GM23338 (cell line): ENCODE data around the gene FAF2. TPM values are rescaled to one million over a fixed set of nuclear protein-coding genes. Genes with fewer than 3 reads are reported as not detected.
"Not testable (repeated sequence)": the region's sequence is repeated elsewhere in the genome, so short reads cannot be mapped to it uniquely, and the experiment has no call there.

ENCODE experiments used
- ATAC-seq: fragments of 200-7000 bp; cut with Tn5 transposase; 3 replicates; pipeline ENCODE4 v1.9.1; 2020
- DNase-seq: peaks from one replicate; pipeline ENCODE4 v3.0.0-alpha.2; 2015; ENCODE audit warnings: low spot score
- H2AFZ ChIP-seq: fragments of 200-600 bp; sonication (generic); 2 replicates; pipeline ENCODE4 v1.8.0; 2016; ENCODE audit warnings: antibody characterized with exemption, mild to moderate bottlenecking, moderate library complexity
- H3F3A ChIP-seq: fragments of 200-600 bp; sonication (generic); replicated peaks from 2 replicates; pipeline ENCODE4 v1.8.0; 2017; ENCODE audit warnings: antibody characterized with exemption, mixed run types, low read depth
- H3K27ac ChIP-seq: fragments of 200-600 bp; sonication (generic); 2 replicates; pipeline ENCODE4 v1.6.1; 2016; ENCODE audit warnings: low read depth
- H3K27me3 ChIP-seq: fragments of 200-600 bp; sonication (generic); 2 replicates; pipeline ENCODE4 v1.8.0; 2016; ENCODE audit warnings: mild to moderate bottlenecking, mixed run types, moderate library complexity; ENCODE audit not compliant: insufficient read depth
- H3K36me3 ChIP-seq: fragments of 200-600 bp; sonication (generic); 2 replicates; pipeline ENCODE4 v1.8.0; 2016; ENCODE audit warnings: mild to moderate bottlenecking; ENCODE audit not compliant: insufficient read depth
- H3K4me1 ChIP-seq: fragments of 200-600 bp; sonication (generic); 2 replicates; pipeline ENCODE4 v1.8.0; 2016; ENCODE audit warnings: mild to moderate bottlenecking, moderate library complexity; ENCODE audit not compliant: insufficient read depth
- H3K4me2 ChIP-seq: fragments of 200-600 bp; sonication (generic); 2 replicates; pipeline ENCODE4 v1.7.1; 2017; ENCODE audit warnings: mixed run types
- H3K4me3 ChIP-seq: fragments of 200-600 bp; sonication (generic); 2 replicates; pipeline ENCODE4 v1.6.1; 2016; ENCODE audit warnings: mixed run types
- H3K79me2 ChIP-seq: fragments of 200-600 bp; sonication (generic); replicated peaks from 2 replicates; pipeline ENCODE4 v1.8.0; 2017; ENCODE audit warnings: mild to moderate bottlenecking; ENCODE audit not compliant: insufficient read depth
- H3K9me2 ChIP-seq: fragments of 200-600 bp; sonication (generic); 2 replicates; pipeline ENCODE4 v1.8.0; 2017; ENCODE audit not compliant: insufficient read depth
- H4K20me1 ChIP-seq: fragments of 200-600 bp; sonication (generic); replicated peaks from 2 replicates; pipeline ENCODE4 v1.8.0; 2017; ENCODE audit warnings: mild to moderate bottlenecking; ENCODE audit not compliant: insufficient read depth
- H3K27ac Mint-ChIP-seq: 2 replicates; pipeline ENCODE4 v1.8.0; 2020; ENCODE audit warnings: inconsistent platforms, mild to moderate bottlenecking, moderate library complexity, mixed read lengths
- H3K27me3 Mint-ChIP-seq: 3 replicates; pipeline ENCODE4 v1.8.0; 2022; ENCODE audit warnings: low read depth, mild to moderate bottlenecking, moderate library complexity, mixed read lengths, inconsistent platforms; ENCODE audit not compliant: insufficient read depth, poor library complexity
- H3K36me3 Mint-ChIP-seq: 3 replicates; pipeline ENCODE4 v1.8.0; 2021; ENCODE audit warnings: low read depth, mild to moderate bottlenecking, inconsistent platforms, moderate library complexity, mixed read lengths
- H3K4me1 Mint-ChIP-seq: 3 replicates; pipeline ENCODE4 v1.8.0; 2020; ENCODE audit warnings: mild to moderate bottlenecking, inconsistent platforms, mixed read lengths
- H3K4me3 Mint-ChIP-seq: 3 replicates; pipeline ENCODE4 v1.8.0; 2021; ENCODE audit warnings: moderate library complexity, mild to moderate bottlenecking, inconsistent platforms, mixed read lengths
- H3K9me3 Mint-ChIP-seq: 3 replicates; pipeline ENCODE4 v1.8.0; 2020; ENCODE audit warnings: moderate library complexity, mild to moderate bottlenecking, inconsistent platforms, mixed read lengths
- CREB1 ChIP-seq: fragments of 250-450 bp; sonication (Bioruptor Pico); IDR thresholded peaks from 2 replicates; pipeline ENCODE4 v1.5.0; 2020; ENCODE audit warnings: low read depth, mild to moderate bottlenecking, moderate library complexity
- ZNF462 ChIP-seq: fragments of 250-450 bp; sonication (Bioruptor Pico); IDR thresholded peaks from 2 replicates; pipeline ENCODE4 v1.5.0; 2020; ENCODE audit warnings: mild to moderate bottlenecking, moderate library complexity
- polyA plus RNA-seq: library from polyadenylated mRNA; unstranded; fragments of >200 nt; fragmentation: Nextera tagmentation; extraction: Ambion mirVana; gene quantifications from 2 replicates; pipeline ENCODE4 v1.2.1, GENCODE V29; 2016
- total RNA-seq: library from RNA; depleted of rRNA; stranded (reverse); fragments of >200 nt; shearing (Covaris generic); gene quantifications from 2 replicates; pipeline ENCODE4 v1.2.3, GENCODE V29; 2014
- TF ChIP-seq, protein P1 (sequence below), 2 experiments: fragments of 200-600 bp in 1 of 2; sonication (generic) in 1 of 2; conservative IDR thresholded peaks; 2 replicates each; pipeline versions ENCODE4 v1.5.1 to v1.6.1; 2016 to 2017; ENCODE audit warnings: antibody characterized with exemption in 2 of 2, low read depth in 2 of 2, mild to moderate bottlenecking in 2 of 2, moderate library complexity in 1 of 2

Gene FAF2
- total and polyA plus RNA-seq, 2 experiments from 2014 or later = 32.8 to 37.6 TPM

DNA sequence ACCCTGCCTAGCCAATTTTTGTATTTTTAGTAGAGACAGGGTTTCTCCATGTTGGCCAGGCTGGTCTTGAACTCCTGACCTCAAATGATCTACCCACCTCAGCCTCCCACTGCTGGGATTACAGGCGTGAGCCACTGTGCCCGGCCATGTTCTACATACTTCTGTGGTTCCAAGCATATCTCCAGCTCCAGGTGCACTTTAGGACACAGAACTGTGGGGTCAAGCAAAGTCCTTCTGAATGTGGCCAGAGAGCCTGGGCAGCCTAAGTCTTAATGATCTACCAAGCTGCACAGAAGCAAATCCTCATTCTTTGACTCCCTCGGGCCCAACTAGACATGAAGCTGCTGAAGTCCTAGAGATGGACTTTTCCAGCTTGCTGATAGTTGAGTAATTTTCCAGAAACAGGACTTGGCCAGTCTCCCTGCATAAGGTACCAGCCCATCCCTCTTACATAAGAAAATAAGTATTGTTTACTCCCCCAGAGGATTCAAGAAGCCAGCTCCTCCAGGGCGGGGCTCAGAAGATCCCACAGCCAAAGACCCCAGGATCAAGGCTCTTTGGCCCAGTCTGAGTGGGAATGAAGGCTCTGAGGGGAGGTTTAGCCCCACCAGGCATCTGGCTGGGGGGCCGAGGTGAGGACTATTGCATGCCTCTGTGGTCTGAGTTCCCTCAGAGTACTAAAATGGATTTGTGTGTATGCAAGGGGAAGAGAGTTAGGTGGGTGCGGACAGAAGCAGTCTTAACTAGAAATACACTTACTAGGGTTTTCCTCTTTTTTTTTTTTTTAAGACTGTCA is 40.5 kb upstream of the FAF2 start (continued):
- TF ChIP-seq ZNF462 (no peak), CREB1 (no peak)

DNA sequence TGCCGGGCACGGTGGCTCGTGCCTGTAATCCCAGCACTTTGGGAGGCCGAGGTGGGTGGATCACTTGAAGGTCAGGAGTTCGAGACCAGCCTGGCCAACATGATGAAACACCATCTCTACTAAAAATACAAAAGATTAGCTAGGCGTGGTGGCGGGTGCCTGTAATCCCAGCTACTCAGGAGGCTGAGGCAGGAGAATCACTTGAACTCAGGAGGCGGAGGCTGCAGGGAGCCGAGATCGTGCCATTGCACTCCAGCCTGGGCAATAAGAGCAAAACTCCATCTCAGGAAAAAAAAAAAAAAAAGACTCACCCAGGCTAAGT is 40.0 kb upstream of the FAF2 start:
- DNase-seq, ATAC-seq, H3F3A ChIP-seq, H3K4me3 ChIP-seq, H3K4me2 ChIP-seq, H3K27me3 ChIP-seq, H3K4me3 Mint-ChIP-seq, H3K36me3 Mint-ChIP-seq, H3K4me1 ChIP-seq, H3K9me3 Mint-ChIP-seq, H4K20me1 ChIP-seq, H3K27me3 Mint-ChIP-seq, H3K27ac ChIP-seq, H3K9me2 ChIP-seq, H3K36me3 ChIP-seq, H3K79me2 ChIP-seq, H3K27ac Mint-ChIP-seq, H2AFZ ChIP-seq: not testable (repeated sequence)
- peaks cover 10% of the 10 kb centered on the region; the same call in 2 of the 3 replicates for H3K4me1 Mint-ChIP-seq

DNA sequence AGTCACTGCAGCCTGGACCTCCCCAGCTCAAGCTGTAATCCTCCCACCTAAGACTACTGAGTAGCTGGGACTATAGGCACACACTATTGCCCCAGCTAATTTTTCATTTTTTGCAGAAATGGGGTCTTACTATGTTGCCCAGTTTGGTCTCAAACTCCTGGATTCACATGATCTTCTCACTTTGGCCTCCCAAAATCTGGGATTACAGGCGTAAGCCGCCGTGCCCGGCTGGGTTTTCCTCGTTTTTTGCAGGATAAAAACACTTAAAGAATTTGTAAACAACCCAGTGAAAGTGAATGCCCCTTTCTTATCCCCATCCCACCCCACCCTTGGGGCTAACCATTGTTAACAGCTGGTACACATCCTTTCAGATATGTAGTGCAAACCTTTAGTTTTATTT is 39.6 kb upstream of the FAF2 start:
- peaks cover 3% of the 10 kb centered on the region for H3K27me3 Mint-ChIP-seq
- no peak overlapping the region for H3K27ac Mint-ChIP-seq

More for the DNA sequence above, 39.6 kb upstream of the FAF2 start:
- Histone ChIP-seq H3K79me2 (no peaks in the 10 kb centered on the region), H3F3A (no peaks in the 10 kb centered on the region), H3K27ac (no peak overlapping the region), H4K20me1 (0 out of 2 replicates have a peak, but pooled peaks cover 3% of the 10 kb centered on the region), H3K9me2 (no peaks in the 10 kb centered on the region), H3K27me3 (no peaks in the 10 kb centered on the region), H2AFZ (no peak overlapping the region), H3K4me1 (no peaks in the 10 kb centered on the region), H3K4me2 (no peak overlapping the region), H3K4me3 (no peak overlapping the region), H3K36me3 (no peaks in the 10 kb centered on the region)
- no peak for ATAC-seq
- no peaks in the 10 kb centered on the region for H3K36me3 Mint-ChIP-seq
- no peaks in the 10 kb centered on the region for H3K9me3 Mint-ChIP-seq
- DNase-seq = no peak
- H3K4me3 Mint-ChIP-seq = no peak overlapping the region
- peaks cover 10% of the 10 kb centered on the region; the same call in 2 of the 3 replicates for H3K4me1 Mint-ChIP-seq
- TF ChIP-seq, protein P1, sequence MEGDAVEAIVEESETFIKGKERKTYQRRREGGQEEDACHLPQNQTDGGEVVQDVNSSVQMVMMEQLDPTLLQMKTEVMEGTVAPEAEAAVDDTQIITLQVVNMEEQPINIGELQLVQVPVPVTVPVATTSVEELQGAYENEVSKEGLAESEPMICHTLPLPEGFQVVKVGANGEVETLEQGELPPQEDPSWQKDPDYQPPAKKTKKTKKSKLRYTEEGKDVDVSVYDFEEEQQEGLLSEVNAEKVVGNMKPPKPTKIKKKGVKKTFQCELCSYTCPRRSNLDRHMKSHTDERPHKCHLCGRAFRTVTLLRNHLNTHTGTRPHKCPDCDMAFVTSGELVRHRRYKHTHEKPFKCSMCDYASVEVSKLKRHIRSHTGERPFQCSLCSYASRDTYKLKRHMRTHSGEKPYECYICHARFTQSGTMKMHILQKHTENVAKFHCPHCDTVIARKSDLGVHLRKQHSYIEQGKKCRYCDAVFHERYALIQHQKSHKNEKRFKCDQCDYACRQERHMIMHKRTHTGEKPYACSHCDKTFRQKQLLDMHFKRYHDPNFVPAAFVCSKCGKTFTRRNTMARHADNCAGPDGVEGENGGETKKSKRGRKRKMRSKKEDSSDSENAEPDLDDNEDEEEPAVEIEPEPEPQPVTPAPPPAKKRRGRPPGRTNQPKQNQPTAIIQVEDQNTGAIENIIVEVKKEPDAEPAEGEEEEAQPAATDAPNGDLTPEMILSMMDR (conservative IDR thresholded peaks at IDR 0.05; ENCODE audit: low read depth in 2 of 2) = no peak
